HepG2 (cell line): ENCODE data around the gene RHBDL1. TPM values are rescaled to one million over a fixed set of nuclear protein-coding genes. Genes with fewer than 3 reads are reported as not detected.

Source experiments
- MED1 ChIP-seq: sonication (generic); formaldehyde crosslinking; IDR thresholded peaks from 2 replicates; pipeline ENCODE4 v1.4.0; 2020; ENCODE audit warnings: missing genetic modification reagents
- NFYB ChIP-seq: sonication (generic); formaldehyde crosslinking; IDR thresholded peaks from 2 replicates; pipeline ENCODE4 v1.4.0; 2020; ENCODE audit warnings: missing genetic modification reagents
- RBFOX2 ChIP-seq: fragments of 200-400 bp; formaldehyde crosslinking; IDR thresholded peaks from 2 replicates; pipeline ENCODE4 v1.6.1; 2017; ENCODE audit warnings: low read depth, mild to moderate bottlenecking, low read length
- SAFB2 ChIP-seq: sonication (generic); formaldehyde crosslinking; IDR thresholded peaks from 2 replicates; pipeline ENCODE4 v1.5.1; 2020; ENCODE audit warnings: missing genetic modification reagents, low read depth, mild to moderate bottlenecking, borderline replicate concordance
- TRIM24 ChIP-seq: sonication (generic); formaldehyde crosslinking; IDR thresholded peaks from 2 replicates; pipeline ENCODE4 v1.8.0; 2022; ENCODE audit warnings: mild to moderate bottlenecking, missing genetic modification reagents
- YEATS4 ChIP-seq: sonication (generic); formaldehyde crosslinking; IDR thresholded peaks from 2 replicates; pipeline ENCODE4 v1.4.0; 2020; ENCODE audit warnings: missing genetic modification reagents, borderline replicate concordance
- ZBTB21 ChIP-seq: sonication (generic); formaldehyde crosslinking; IDR thresholded peaks from 2 replicates; pipeline ENCODE4 v1.4.0; 2020; ENCODE audit warnings: missing genetic modification reagents
- ZNF547 ChIP-seq: sonication (generic); formaldehyde crosslinking; IDR thresholded peaks from 2 replicates; pipeline ENCODE4 v1.5.1; 2020; ENCODE audit warnings: mild to moderate bottlenecking, missing genetic modification reagents
- ZNF619 ChIP-seq: sonication (generic); formaldehyde crosslinking; IDR thresholded peaks from 2 replicates; pipeline ENCODE4 v1.4.0; 2020; ENCODE audit warnings: mild to moderate bottlenecking, missing genetic modification reagents
- ZNF747 ChIP-seq: sonication (generic); formaldehyde crosslinking; IDR thresholded peaks from 2 replicates; pipeline ENCODE4 v1.8.1; 2023; ENCODE audit warnings: missing genetic modification reagents, mild to moderate bottlenecking, borderline replicate concordance
- ZNF768 ChIP-seq: sonication (generic); formaldehyde crosslinking; IDR thresholded peaks from 2 replicates; pipeline ENCODE4 v1.4.0; 2020; ENCODE audit warnings: missing genetic modification reagents
- ZSCAN20 ChIP-seq: sonication (generic); formaldehyde crosslinking; IDR thresholded peaks from 2 replicates; pipeline ENCODE4 v1.4.0; 2020; ENCODE audit warnings: missing genetic modification reagents, mild to moderate bottlenecking, borderline replicate concordance
- polyA plus RNA-seq, 8 experiments: library from polyadenylated mRNA; depleted of rRNA in 3 of 8; stranded (reverse) in 7 of 8; unstranded in 1 of 8; fragments of >200 nt; fragmentation: Illumina TruSeq in 4 of 8; extraction: Trizol in 4 of 8; gene quantifications; 2 replicates each; pipeline versions ENCODE4 v1.2.1 to v1.2.3, GENCODE V29; 2011 to 2016; ENCODE audit warnings: low read depth in 4 of 8, missing spikeins in 1 of 8, mixed read lengths in 1 of 8; ENCODE audit not compliant: insufficient read depth in 1 of 8
- total RNA-seq, 5 experiments: library from RNA; depleted of rRNA; stranded (reverse); fragments of >200 nt; fragmentation: Illumina TruSeq; extraction: Trizol; gene quantifications; 2 replicates each; pipeline ENCODE4 v1.2.3, GENCODE V29; 2016; ENCODE audit warnings: low read depth in 1 of 5
- TF ChIP-seq, protein P1 (sequence below): sonication (generic); formaldehyde crosslinking; IDR thresholded peaks from 2 replicates; pipeline ENCODE4 v1.4.0; 2020; ENCODE audit warnings: missing genetic modification reagents
- TF ChIP-seq, protein P2 (sequence below): sonication (generic); formaldehyde crosslinking; conservative IDR thresholded peaks from 2 replicates; pipeline ENCODE4 v1.5.0; 2020; ENCODE audit warnings: missing genetic modification reagents
- TF ChIP-seq, protein P3 (sequence below): sonication (generic); formaldehyde crosslinking; IDR thresholded peaks from 2 replicates; pipeline ENCODE4 v1.8.1; 2022; ENCODE audit warnings: mild to moderate bottlenecking, missing genetic modification reagents
- TF ChIP-seq, protein P4 (sequence below): sonication (generic); formaldehyde crosslinking; IDR thresholded peaks from 2 replicates; pipeline ENCODE4 v1.5.0; 2020; ENCODE audit warnings: mild to moderate bottlenecking, low read depth, missing genetic modification reagents, borderline replicate concordance

The RHBDL1 gene
- total and polyA plus RNA-seq, 2 of the 13 experiments (the other 11 are each of a cell fraction or from before 2014, with no cell fraction given) = 1.8 to 3.8 TPM

DNA sequence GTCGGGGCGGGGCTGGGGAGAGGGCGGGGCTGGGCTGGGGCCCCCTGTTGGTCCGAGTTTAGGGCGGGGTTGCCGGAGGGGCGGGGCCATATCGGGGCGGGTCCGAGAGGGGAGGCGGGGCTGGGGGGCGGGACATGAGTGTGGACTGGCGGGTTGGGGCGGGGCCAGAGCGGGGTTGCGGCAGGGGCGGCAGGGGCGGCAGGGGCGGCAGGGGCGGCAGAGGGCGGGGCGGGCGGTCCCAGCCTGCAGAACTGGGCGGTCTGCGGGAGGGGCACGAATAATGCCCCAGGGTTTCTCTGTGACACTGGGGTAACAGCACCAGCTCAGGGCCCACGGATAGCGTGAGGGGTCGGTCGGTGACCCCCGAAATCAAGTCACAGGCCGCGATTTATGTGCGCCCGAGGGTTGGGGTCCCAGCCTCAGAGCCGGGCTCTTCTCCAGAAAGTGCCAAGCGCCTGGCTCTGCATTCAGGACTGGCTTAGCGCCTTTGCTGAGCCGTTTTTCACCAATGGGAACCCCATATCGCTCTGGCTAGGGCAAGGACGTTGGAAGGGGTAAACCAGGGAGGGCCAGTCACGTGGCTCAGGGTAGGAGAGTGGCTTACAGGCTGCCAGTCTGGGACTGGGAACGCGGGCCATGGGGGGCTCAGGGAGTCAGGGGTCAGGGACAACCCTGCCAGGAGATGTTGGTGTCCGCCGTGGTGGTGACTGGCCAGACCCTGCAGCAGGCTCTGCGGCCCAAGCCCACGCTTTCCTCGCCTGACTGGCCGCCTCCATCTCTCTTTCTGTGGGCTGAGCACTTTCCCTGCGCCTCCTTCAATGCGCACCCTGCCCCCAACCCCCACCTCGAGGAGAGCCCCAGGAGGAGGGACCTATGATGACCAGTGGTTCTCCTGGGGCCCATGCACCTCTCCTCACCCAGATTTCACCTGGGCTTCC lies 38.1 kb upstream of the RHBDL1 start (continued):
- TF ChIP-seq, protein P1, sequence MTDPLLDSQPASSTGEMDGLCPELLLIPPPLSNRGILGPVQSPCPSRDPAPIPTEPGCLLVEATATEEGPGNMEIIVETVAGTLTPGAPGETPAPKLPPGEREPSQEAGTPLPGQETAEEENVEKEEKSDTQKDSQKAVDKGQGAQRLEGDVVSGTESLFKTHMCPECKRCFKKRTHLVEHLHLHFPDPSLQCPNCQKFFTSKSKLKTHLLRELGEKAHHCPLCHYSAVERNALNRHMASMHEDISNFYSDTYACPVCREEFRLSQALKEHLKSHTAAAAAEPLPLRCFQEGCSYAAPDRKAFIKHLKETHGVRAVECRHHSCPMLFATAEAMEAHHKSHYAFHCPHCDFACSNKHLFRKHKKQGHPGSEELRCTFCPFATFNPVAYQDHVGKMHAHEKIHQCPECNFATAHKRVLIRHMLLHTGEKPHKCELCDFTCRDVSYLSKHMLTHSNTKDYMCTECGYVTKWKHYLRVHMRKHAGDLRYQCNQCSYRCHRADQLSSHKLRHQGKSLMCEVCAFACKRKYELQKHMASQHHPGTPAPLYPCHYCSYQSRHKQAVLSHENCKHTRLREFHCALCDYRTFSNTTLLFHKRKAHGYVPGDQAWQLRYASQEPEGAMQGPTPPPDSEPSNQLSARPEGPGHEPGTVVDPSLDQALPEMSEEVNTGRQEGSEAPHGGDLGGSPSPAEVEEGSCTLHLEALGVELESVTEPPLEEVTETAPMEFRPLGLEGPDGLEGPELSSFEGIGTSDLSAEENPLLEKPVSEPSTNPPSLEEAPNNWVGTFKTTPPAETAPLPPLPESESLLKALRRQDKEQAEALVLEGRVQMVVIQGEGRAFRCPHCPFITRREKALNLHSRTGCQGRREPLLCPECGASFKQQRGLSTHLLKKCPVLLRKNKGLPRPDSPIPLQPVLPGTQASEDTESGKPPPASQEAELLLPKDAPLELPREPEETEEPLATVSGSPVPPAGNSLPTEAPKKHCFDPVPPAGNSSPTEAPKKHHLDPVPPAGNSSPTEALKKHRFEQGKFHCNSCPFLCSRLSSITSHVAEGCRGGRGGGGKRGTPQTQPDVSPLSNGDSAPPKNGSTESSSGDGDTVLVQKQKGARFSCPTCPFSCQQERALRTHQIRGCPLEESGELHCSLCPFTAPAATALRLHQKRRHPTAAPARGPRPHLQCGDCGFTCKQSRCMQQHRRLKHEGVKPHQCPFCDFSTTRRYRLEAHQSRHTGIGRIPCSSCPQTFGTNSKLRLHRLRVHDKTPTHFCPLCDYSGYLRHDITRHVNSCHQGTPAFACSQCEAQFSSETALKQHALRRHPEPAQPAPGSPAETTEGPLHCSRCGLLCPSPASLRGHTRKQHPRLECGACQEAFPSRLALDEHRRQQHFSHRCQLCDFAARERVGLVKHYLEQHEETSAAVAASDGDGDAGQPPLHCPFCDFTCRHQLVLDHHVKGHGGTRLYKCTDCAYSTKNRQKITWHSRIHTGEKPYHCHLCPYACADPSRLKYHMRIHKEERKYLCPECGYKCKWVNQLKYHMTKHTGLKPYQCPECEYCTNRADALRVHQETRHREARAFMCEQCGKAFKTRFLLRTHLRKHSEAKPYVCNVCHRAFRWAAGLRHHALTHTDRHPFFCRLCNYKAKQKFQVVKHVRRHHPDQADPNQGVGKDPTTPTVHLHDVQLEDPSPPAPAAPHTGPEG (CRISPR knock-in tag) = no peak
- no peak for TF ChIP-seq ZNF747 (CRISPR knock-in tag)
- 0 out of 2 replicates have a peak, but pooled peaks have one; percentile 72 for TF ChIP-seq ZNF547
- TF ChIP-seq, protein P2, sequence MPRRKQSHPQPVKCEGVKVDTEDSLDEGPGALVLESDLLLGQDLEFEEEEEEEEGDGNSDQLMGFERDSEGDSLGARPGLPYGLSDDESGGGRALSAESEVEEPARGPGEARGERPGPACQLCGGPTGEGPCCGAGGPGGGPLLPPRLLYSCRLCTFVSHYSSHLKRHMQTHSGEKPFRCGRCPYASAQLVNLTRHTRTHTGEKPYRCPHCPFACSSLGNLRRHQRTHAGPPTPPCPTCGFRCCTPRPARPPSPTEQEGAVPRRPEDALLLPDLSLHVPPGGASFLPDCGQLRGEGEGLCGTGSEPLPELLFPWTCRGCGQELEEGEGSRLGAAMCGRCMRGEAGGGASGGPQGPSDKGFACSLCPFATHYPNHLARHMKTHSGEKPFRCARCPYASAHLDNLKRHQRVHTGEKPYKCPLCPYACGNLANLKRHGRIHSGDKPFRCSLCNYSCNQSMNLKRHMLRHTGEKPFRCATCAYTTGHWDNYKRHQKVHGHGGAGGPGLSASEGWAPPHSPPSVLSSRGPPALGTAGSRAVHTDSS (CRISPR knock-in tag) = 0 out of 2 replicates have a peak, but pooled peaks have one; percentile 3
- no peak for TF ChIP-seq ZBTB21 (CRISPR knock-in tag)
- peak; percentile 63; the same call in 1 of the 2 replicates for TF ChIP-seq ZNF768
- TF ChIP-seq SAFB2 (CRISPR knock-in tag) = 0 out of 2 replicates have a peak, but pooled peaks have one; percentile 76
- TF ChIP-seq, protein P3, sequence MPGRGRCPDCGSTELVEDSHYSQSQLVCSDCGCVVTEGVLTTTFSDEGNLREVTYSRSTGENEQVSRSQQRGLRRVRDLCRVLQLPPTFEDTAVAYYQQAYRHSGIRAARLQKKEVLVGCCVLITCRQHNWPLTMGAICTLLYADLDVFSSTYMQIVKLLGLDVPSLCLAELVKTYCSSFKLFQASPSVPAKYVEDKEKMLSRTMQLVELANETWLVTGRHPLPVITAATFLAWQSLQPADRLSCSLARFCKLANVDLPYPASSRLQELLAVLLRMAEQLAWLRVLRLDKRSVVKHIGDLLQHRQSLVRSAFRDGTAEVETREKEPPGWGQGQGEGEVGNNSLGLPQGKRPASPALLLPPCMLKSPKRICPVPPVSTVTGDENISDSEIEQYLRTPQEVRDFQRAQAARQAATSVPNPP (CRISPR knock-in tag) = no peak
- TF ChIP-seq, protein P4, sequence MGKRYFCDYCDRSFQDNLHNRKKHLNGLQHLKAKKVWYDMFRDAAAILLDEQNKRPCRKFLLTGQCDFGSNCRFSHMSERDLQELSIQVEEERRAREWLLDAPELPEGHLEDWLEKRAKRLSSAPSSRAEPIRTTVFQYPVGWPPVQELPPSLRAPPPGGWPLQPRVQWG (CRISPR knock-in tag) = no peak
- no peak for TF ChIP-seq YEATS4 (CRISPR knock-in tag)
- no peak for TF ChIP-seq NFYB (CRISPR knock-in tag)
- no peak for TF ChIP-seq MED1
- TF ChIP-seq TRIM24 (CRISPR knock-in tag) = no peak
- TF ChIP-seq ZSCAN20 (CRISPR knock-in tag) = no peak
- no peak for TF ChIP-seq RBFOX2
- no peak for TF ChIP-seq ZNF619 (CRISPR knock-in tag)
